Hepatic stellate cell (primary cell): ENCODE data around the gene CRYBB1.

ENCODE experiments used
- DNase-seq: peaks from one replicate; pipeline ENCODE4 v3.0.0; 2011; ENCODE audit warnings: low spot score

The CRYBB1 gene

DNA sequence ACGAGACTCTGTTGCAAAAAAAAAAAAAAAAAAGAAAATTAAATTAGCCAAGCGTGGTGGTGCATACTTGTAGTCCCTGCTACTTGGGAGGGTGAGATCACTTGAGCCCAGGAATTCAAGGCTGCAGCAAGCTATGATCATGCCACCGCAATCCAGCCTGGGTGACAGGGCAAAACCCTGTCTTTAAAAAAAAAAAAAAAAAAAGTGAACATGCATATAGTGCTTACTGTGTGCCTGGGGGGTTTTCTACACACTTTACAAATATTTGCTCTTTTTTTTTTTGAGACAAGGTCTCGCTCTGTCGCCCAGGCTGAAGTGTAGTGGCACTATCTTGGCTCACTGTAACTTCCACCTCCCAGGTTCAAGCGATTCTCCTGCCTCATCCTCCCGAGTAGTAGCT, 40.7 kb downstream of the CRYBB1 start:
- DNase-seq, result no peak

DNA sequence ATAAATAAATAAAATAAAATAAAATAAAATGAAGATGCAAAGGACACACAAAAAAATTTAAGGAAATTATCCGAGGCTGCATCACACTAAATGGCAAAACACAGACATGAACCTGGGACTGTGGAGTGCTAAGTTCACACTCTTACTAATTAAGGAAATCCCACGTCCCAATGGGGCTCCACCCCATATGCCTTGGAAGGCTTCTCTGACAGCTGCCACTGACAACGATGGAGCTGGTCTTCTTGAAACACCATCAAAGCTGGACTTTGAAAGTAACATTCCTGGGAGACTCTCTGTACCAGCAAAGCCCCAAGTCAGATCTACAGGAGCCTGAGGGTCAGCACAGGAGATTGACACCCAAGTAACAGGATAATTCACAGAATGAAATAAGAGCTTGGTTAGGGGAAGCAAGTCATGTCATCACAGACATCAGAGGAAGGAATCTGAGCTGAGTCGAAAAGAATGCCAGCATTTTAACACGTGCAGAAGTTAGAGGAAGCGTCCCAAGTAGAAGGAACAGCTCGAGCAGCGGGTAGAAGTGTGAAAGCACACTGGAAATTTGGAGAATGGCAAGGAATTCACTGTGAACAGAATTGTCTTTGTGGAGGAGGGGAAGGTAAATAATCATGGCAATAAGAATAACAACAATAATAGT, 41.7 kb downstream of the CRYBB1 start:
- DNase-seq, result no peak

- DNase-seq, result no peak
These were observed 43.7 kb downstream of the CRYBB1 start for GRCh38 chr22:26574001-26574723.

GRCh38 chr22:26573026-26573662, 44.7 kb downstream of the CRYBB1 start:
- no peak for DNase-seq

DNA sequence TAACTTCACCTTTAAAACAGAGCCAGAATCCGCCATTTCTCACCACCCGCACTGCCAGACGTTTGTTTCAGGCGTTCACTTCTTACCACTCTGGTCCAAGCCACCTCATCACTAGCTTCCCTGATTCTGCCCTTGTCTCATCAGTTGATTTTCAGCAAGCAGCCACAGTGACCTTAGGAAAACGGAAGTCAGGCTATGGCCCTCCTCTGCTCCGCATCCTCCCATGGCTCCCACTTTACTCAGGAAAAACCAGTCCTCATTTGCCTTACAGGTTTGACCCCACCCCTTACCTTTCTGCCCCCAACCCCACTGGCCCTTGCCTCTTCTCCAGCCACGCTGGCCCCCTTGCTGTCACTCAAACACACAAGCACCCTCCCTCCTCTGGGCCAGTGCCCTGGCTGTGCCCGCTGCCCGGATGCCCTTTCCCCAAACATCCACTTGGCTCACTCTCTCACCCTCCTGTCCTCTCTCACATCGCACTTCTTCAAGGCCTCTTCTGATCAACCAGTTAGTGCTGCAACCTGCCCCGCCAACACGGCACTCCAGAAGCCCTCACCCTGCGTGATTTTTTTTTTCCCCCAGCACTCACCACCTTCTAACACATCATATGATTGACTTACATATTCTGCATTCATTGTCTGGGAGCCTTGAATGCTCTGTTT, 46.8 kb downstream of the CRYBB1 start:
- DNase-seq, result no peak

GRCh38 chr22:26570115-26570514, 47.7 kb downstream of the CRYBB1 start:
- DNase-seq, result no peak

DNA sequence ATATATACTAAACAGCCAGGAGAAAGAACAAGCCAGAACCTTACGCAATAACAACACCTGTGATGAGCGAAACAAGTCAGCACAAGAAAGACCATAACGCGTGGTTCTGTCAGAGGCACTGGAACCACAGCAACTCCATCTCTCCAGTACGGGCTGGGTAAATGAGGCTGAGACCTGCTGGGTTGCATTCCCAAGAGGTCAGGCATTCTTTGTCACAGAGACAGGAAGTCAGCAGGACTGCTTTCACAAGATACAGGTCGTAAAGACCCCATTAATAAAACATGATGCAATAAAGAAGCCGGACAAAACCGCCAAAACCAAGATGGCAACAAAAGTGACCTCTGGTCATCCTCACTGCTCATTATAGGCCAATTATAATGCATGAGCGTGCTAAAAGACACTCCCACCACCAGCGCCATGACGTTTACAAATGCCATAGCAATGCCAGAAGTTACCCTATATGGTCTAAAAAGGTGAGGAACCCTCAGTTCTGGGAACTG, 49.6 kb downstream of the CRYBB1 start:
- no peak for DNase-seq

GRCh38 chr22:26567610-26568009, 50.2 kb downstream of the CRYBB1 start:
- DNase-seq, result no peak

DNA sequence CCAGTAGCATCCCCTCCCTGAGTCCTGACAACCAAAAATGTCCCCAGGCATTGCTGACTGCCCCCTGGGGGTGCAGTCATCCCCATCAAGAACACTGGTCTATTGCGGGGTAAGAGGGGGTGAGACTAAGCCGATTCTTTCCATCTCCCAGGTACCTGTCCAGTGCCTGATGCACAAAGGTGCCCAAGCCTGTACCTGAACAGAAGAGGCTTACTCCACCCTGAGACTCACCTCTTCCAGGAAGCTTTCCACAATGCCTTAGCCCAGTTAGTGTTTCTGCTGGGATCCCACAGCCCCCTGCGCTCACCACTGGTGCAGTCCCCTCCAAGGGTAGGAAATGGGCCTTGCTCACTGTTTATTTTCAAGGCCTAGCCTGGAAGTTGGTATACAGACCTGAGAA, 50.8 kb downstream of the CRYBB1 start:
- no peak for DNase-seq

DNA sequence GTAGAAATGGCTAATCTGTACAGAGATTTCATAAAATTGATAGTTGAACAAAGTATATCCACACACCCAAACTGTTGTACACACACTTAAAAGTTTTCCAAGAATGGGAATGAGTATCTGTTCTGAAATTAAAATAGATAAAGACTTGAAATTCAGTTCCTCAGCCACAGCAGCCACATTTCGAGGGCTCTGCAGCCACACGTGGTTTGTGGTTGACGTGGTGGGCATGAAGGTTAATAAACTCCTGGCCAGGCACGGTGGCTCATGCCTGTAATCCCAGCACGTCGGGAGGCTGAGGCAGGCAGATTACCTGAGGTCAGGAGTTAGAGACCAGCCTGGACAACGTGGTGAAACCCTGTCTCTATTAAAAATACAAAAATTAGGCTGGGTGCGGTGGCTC, 51.9 kb downstream of the CRYBB1 start:
- DNase-seq, result no peak

- DNase-seq, result no peak
These were observed 52.6 kb downstream of the CRYBB1 start for GRCh38 chr22:26565181-26565580.

- DNase-seq, result no peak
These were observed 53.2 kb downstream of the CRYBB1 start for GRCh38 chr22:26564672-26565071.

DNA sequence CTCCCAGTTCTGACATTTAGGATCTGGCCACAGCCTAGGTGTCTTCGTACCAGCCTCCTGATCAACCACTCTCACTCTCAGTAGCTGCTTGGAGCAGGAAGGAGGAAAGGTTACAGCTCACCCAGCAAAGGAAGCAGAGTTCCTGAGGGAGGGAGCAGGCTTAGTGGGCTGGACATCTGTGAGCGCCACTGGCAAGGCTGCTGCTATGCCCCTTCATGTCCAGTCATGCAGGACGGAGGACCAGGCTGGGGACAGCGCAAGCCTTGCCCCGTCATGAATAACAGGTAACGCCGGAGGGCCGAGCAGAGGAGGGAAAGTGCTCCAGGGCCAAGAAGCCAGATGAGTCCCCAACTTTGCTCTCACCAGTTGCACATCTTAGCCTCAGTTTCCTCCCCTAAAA, 53.6 kb downstream of the CRYBB1 start:
- DNase-seq, result no peak

DNA sequence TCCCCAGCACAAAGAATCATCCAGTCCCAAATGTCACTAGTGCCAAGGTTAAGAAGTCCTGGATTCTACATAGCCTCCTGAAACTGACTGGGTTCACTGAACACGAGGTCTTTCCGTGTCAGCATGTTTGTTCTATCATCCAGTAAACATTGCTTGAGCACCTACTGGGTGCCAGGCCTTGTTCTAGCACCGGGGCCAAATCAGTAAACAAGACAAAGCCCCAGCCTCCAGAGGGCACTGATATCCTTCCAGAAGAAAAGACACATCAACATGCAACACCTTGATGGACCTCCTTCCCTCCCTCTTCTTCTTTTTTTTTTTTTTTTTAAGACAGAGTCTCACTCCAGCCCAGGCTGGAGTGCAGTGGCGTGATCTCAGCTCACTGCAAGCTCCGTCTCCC, 54.8 kb downstream of the CRYBB1 start:
- DNase-seq, result no peak

- no peak for DNase-seq
These were observed 55.9 kb downstream of the CRYBB1 start for GRCh38 chr22:26561756-26562417.

DNA sequence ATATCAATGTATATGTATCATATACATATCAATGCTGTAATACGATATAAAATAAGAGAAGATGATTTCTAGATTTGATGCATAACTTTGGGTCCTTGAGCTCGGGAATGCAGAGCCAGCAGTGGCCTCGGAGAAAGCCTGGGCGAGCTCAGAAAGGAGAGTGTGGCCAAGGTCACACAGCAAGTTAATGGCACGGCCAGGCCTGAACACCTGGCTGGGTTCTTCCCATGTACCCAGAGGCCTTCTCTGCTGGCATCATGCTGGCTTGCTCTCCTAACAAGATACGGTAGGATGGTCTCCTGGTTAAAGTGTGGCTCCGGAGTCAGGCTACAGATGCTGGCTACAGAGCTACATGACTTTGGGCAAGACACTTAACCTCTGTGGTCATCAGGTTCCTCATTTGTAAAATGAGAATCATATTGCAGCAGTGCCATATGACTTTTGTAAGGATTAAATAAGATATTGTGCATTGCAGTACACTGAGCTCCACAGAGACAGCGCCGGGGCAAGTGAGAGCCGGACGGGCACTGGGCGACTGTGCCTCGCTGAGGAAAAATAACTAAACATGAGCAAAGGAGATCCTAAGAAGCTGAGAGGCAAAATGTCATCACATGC, 57.8 kb downstream of the CRYBB1 start:
- DNase-seq, result no peak

DNA sequence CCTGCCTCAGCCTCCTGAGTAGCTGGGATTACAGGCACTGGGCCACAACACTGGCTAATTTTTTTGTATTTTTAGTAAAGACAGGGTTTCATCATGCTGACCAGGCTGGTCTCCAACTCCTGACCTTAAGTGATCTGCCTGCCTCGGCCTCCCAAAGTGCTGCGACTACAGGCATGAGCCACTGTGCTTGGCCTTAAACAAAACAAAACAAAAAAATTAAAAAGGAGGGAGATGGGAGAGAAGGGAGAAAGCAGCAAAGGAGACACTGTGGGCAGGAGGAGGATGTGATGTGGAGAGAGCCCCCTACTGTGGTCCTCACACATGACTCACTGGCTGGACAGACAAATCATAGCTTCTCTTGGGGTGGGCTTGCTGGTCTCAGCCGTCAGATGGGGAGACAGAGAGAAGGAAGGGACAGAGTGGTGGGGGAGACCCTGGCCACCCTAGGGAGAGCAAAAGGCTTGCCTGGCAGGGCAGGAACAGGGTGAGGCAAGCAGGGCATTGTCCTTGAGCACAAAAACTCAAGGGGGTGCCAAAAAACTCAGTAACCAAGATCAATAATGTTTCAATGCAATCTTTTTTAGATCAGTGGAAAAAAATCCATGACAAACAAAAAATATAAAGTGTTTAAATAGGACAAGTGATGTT, 59.5 kb downstream of the CRYBB1 start:
- peak; percentile 63 for DNase-seq

DNA sequence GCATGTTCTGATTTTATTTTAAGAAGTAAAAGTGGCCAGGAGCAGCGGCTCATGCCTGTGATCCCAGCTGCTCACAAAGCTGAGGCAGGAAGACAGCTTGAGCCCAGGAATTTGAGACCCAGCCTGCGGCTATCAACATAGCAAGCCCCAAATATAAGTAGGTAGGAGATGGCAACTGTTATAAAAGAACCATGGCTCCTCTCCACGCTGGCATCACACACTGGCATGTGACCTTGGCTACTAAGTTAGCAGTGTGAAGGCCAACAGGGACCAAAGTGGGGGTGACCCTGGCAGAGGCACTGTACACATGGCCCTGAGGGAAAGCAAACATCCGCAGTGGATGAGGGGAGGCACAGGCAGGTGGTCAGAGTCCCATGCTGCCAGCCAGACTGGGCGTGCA, 60.9 kb downstream of the CRYBB1 start:
- DNase-seq, result no peak

DNA sequence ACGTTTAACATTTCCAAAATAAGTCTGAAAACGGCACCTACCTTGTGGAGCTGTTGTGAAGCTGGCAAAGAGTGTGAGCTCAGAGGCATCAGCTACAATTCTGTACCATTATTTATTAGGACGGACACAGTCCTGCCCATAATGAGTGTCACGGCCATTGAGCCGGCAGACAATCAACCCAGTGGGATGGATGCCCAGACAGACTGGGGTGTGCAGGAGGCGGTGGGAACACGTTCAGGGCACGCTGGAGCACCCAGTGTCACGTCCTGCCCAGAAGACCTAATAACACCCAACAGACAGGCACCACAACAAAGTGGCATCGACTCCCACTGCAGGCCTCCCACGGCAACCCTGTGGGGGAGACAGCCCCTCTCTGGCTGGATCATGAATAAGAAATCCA, 62.3 kb downstream of the CRYBB1 start:
- no peak for DNase-seq

- DNase-seq, result no peak
These were observed 62.9 kb downstream of the CRYBB1 start for GRCh38 chr22:26554956-26555355.

DNA sequence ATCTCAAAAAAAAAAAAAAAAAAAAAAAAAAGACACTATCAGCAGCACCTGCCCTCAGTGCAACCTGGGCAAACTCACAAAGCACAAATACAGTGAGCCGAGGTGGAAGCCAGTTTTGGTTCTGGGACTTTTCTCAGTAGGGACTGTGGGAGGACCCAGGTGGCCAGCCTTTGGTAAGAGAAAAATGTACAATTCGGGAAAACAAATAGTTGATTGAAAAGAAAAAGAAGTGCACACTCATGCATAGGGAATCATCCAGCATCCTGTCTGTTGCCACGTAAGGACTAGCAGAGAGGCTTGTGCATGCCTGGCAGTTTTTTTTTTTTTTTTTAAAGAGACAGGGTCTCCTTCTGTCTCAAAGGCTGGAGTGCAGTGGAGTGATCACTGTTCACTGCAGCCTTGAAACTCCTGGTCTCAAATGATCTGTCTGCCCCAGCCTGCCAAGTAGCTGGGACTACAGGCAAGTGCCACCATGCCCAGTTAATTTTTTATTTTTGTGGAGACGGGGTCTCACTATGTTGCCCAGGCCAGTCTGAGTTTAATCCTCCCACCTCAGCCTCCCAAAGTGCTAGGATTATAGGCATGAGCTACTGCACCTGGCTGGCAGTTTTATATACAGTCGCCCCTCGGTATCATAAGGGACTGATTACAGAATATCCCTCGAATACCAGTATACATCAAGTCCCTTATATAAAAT, 64.6 kb downstream of the CRYBB1 start:
- DNase-seq, result peak; percentile 89
